Neural cell (in vitro differentiated cells): Measurements from ENCODE around the gene RLN3.

Experiments used
- CTCF ChIP-seq: fragments of 450-650 bp; IDR thresholded peaks from 2 replicates; pipeline ENCODE4 v1.5.1; 2014; ENCODE audit warnings: antibody characterized with exemption, mild to moderate bottlenecking, moderate library complexity; ENCODE audit not compliant: poor library complexity, severe bottlenecking
- POLR2AphosphoS5 ChIP-seq: IDR thresholded peaks from 2 replicates; pipeline ENCODE4 v1.6.1; 2012
- REST ChIP-seq: IDR thresholded peaks from 2 replicates; pipeline ENCODE4 v1.6.1; 2012; ENCODE audit warnings: borderline replicate concordance
- TAF1 ChIP-seq: IDR thresholded peaks from 2 replicates; pipeline ENCODE4 v1.6.1; 2012; ENCODE audit warnings: low read depth

GRCh38 chr19:14056069-14056666, 28.2 kb downstream of the RLN3 start:
- no peak for TF ChIP-seq CTCF
- TF ChIP-seq REST: no peak
- no peak for TF ChIP-seq TAF1
- TF ChIP-seq POLR2AphosphoS5: no peak
